Measurements from ENCODE around the gene HADH.

GRCh38 chr4:108005807-108006206 lies 16.1 kb downstream of the HADH start:
- TF ChIP-seq ZNF121 (CRISPR knock-in tag; IDR thresholded peaks at IDR 0.05), result no peak
- no peak for TF ChIP-seq ELF4 (CRISPR knock-in tag; IDR thresholded peaks at IDR 0.05; ENCODE audit: low read depth)
- TF ChIP-seq CTCF (IDR thresholded peaks at IDR 0.05), result no peak
- no peak for TF ChIP-seq SP1 (CRISPR knock-in tag; conservative IDR thresholded peaks at IDR 0.05)
- no peak for TF ChIP-seq IRF2 (CRISPR knock-in tag; IDR thresholded peaks at IDR 0.05; ENCODE audit: borderline replicate concordance, low read depth)
- no peak for TF ChIP-seq USF1 (CRISPR knock-in tag; IDR thresholded peaks at IDR 0.05)
- no peak for TF ChIP-seq SMAD3 (CRISPR knock-in tag; IDR thresholded peaks at IDR 0.05; ENCODE audit: borderline replicate concordance)
- no peak for TF ChIP-seq KAT7 (CRISPR knock-in tag; IDR thresholded peaks at IDR 0.05; ENCODE audit: borderline replicate concordance)
- no peak for TF ChIP-seq FOXJ3 (CRISPR knock-in tag; IDR thresholded peaks at IDR 0.05; ENCODE audit: borderline replicate concordance)
- TF ChIP-seq ZNF416 (CRISPR knock-in tag; IDR thresholded peaks at IDR 0.05), result no peak
- TF ChIP-seq AFF4 (CRISPR knock-in tag; IDR thresholded peaks at IDR 0.05; ENCODE audit: borderline replicate concordance), result no peak
